GM19023 (cell line): ENCODE results near the gene DLK2.
"Not testable (repeated sequence)": the region's sequence is repeated elsewhere in the genome, so short reads cannot be mapped to it uniquely, and the experiment has no call there.

Source experiments
- ATAC-seq: cut with Tn5 transposase; IDR thresholded peaks from one replicate; pipeline ENCODE4 v1.9.1; 2021; ENCODE audit warnings: mild to moderate bottlenecking, moderate library complexity; ENCODE audit not compliant: unreplicated experiment

Gene DLK2, protein sequence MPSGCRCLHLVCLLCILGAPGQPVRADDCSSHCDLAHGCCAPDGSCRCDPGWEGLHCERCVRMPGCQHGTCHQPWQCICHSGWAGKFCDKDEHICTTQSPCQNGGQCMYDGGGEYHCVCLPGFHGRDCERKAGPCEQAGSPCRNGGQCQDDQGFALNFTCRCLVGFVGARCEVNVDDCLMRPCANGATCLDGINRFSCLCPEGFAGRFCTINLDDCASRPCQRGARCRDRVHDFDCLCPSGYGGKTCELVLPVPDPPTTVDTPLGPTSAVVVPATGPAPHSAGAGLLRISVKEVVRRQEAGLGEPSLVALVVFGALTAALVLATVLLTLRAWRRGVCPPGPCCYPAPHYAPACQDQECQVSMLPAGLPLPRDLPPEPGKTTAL

DNA sequence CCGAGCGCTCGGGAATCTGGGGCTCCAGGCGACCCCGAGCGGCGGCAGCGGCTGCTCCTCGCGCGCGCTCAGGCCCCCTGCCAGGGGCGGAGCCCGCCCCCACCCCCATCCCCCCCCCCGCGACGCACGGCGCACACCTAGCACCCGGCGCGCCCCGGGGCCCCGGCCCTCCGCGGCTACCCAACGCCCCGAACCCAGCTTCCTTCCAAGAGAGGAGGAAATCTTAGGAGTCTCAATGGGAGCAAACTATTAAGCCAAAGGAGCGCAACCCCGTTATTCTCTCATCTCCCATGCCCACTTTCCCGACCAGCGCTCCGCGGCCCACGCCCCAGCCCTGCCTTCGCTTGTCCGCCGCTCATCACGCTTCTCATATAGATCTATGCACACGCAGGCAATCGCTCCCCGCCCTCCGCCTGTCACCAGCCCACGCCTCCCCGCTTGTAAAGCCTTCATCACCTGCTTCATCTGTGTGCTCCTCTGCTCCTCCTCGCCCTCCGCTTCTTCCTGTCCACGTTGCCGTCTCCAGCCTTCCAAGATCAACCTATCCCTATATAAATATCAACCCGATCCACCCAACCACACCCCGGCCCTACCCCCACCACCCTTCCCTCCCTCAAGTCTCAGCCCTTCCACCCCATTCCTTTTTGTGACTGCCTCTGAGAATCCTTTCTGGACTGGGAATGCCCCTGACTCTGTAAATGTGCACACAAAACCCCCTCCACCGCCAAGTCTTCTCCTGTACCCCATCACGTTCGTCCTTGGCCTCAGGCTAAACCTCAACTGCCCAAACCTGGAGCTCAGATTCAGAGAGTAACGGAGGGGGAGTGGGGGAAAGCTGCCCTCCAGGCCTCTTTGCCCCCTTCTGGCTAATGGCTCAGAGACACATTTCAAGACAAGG lies at the start of gene DLK2:
TSS of gene DLK2 (minus strand) at position 18 of the 898 bp plus-strand sequence. CDS start 723 bp downstream, outside the sequence.
- no peak for ATAC-seq

- ATAC-seq, result no peak
Observed at GRCh38 chr6:43503443-43503842, 48.1 kb upstream of the DLK2 start.

DNA sequence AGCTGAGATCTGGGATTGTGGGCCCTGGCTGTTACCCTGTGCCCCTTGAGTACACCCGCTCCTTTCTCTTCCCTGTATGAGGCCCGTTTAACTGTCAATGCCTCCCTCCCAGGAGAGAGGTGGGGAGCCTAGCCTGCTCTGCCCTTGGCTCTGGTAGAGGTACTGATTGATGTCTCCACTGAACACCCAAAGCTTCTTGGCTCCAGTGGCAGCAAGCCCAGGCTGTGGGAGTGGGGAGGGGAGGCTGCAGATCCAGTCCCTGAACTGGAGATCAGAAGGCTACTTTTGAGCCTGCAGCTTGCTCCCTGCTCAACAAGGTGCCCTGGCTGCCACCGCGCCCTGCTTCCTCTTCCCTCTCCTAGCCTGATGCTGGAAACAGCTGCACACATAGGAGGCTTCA lies 47.3 kb upstream of the DLK2 start:
- no peak for ATAC-seq

- ATAC-seq, result no peak
Observed at GRCh38 chr6:43500921-43501320, 45.6 kb upstream of the DLK2 start.

GRCh38 chr6:43499028-43499815 lies 43.9 kb upstream of the DLK2 start:
- no peak for ATAC-seq

DNA sequence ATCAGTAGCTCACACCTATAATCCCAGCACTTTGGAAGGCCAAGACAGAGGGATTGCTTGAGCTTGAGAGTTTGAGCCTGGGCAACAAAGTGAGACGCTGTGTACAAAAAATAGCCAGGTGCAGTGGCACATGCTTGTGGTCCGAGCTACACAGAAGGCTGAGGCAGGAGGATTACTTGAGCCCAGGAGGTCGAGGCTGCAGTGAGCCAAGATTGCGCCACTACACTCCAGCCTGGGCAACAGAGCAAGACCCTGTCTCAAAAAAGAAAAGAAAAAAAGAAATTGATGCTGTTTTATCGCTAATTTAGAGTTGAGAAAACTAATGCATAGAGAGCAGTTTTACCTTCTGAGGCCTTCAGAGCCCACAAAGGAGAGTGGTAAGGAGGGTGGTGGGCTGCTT lies 42.9 kb upstream of the DLK2 start:
- ATAC-seq, result not testable (repeated sequence)

GRCh38 chr6:43497689-43498088 lies 42.3 kb upstream of the DLK2 start:
- no peak for ATAC-seq

- ATAC-seq, result no peak
Observed at GRCh38 chr6:43497129-43497396, 41.7 kb upstream of the DLK2 start.

- no peak for ATAC-seq
Observed at GRCh38 chr6:43496370-43497128, 41.2 kb upstream of the DLK2 start.

GRCh38 chr6:43495409-43495941 lies 40.1 kb upstream of the DLK2 start:
- no peak for ATAC-seq

DNA sequence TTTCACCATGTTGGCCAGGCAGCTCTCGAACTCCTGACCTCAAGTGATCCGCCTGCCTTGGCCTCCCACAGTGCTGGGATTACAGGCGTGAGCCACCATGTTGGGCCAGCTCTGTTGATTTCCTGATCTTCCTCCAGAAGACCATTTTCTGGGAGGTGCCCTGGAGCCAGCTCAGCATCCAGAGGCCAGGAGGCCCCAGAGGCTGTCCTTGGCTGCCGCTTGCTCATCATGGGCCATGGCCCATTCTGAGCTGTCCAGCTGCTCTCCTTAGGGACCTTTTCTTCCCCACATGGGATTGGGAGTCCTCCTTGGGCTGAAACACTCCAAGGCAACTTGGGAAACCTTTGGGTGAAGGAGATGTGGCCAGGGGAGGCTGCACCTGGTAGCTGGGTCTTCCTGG lies 39.4 kb upstream of the DLK2 start:
- ATAC-seq, result no peak

GRCh38 chr6:43494321-43494720 lies 39.0 kb upstream of the DLK2 start:
- no peak for ATAC-seq

- no peak for ATAC-seq
Observed at GRCh38 chr6:43493833-43494232, 38.5 kb upstream of the DLK2 start.

DNA sequence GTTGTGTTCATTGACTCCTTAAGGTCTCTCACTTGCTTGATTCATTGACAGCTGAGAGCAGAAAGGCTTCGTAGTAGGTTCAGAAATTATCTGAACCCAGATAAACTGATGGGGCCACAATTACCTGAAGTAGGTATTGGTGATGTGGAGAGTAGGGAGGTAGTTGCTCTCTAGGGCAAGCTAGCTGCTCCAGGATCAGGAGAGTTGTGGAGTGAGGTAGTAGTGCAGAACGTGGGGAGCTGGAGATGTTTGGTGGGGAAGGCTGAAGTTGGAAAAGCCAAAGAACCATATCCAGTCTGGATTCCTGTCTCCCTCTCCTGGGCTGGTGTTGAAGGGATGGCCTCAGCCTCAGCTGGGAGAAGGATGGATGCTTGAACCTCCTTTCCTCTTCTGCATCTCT lies 37.9 kb upstream of the DLK2 start:
- ATAC-seq, result no peak

DNA sequence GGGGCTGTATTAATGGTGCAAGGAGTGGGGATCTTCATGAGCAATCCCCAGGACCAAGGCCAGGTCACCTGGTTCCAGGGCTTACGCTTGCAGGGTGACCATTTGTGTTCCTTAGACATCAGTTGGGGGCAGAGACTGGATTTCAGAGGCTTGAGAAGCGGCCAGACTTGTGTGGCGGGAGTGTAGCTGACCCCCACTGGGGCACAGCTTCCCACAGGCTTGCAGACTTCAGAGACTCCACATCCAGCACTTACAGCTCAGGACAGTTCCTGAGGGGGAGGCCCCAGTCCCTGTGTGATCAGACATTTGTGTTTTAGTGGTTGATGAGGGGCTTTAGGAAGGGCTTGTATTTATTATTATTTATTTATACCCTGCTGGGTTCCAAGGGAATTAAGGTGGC lies 37.3 kb upstream of the DLK2 start:
- ATAC-seq, result no peak

GRCh38 chr6:43491750-43492661 lies 36.7 kb upstream of the DLK2 start:
- ATAC-seq, result no peak

- ATAC-seq, result no peak
Observed at GRCh38 chr6:43490523-43490939, 35.2 kb upstream of the DLK2 start.

- ATAC-seq, result no peak
Observed at GRCh38 chr6:43489277-43490072, 34.1 kb upstream of the DLK2 start.
